NCI-H446 (cell line): Measurements from ENCODE around the gene DDX52.
"Not testable (repeated sequence)": the region's sequence is repeated elsewhere in the genome, so short reads cannot be mapped to it uniquely, and the experiment has no call there.

Experiments used
- DNase-seq, 2 experiments: peaks; one replicate each; lab custom pipeline; 2025; lab: John Stamatoyannopoulos, UW

The DDX52 gene

DNA sequence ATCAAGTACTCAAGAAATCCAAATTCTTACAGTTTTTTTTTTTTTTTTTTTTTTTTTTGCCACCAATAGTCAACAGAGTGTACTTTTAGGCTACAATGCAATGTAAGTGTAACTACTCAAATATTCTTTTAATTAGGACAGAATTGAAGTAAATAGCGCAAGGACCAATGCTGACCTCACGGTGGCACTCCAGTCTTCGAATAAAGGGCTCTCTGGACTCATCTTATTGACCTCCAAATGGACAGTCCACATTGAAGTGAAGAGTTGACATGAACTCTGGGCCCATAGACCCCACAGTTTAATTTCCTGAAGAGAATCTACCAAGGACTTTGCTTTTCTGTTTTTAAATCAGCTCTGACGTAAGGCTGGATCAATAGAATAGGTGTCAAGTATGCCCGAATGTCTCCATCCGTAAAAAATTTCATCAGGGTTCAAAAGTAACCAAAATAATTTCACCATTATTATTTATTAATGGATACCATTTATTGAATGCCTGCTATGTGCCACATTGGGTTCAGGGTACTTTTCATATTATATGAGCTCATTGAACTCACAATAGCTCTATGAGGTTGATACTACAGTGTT lies 7.3 kb upstream of the DDX52 start:
- DNase-seq, result no peak

DNA sequence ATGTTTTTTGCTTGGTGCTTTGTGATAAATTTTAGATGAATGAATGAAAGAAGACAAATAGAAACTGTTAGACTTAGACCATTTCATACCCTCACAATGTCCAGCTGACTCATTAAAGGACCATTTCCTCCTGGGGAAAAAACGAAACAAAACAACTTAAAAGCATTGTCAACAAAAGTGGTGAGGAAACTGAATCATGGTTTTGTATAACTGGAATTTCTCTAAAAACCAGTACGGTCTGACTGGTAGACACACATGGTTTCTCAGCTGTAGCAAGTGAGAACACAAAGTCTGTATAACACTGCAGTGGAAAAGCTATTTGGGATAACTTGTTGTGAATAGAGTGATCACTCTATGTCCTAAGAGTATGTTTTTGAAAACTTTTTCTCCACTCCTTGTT lies 5.3 kb upstream of the DDX52 start:
- no peak for DNase-seq

DNA sequence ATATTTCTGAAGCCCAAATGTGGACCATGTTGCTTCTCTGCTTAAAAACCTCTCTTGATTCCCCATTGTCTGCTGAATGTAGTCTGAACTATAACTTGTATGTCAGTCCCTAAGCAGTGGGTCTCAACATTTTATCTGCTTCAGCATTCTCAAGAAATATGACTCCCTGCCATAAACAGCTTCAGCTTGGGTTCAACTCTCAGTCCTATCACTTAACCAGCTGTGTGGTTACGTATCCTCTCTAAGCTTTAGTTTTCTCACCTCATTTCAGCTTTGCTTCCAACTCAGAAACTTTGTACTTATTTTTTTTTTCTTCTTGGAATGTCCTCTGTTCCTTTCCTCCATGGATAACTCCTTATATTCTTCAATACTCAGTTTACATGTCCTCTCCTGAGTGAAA lies 4.6 kb upstream of the DDX52 start:
- no peak for DNase-seq

DNA sequence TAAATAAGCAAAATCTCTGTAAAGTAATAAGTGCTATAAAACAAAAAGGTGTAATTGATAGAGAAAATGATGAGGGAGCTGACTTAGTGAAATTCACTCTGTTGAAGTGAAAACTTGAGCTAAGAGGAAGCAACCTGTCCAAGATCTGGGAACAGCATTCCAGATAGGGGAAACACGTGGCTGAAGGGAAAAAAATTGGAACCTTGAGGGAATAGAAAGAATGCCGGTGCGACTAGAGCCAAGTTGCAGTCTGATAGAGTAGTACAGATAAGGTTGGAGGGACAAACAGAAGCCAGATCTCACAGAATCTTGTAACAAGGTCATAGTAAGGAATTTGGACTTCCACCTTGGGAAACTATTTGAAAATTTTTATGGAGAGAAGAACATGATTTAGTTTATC lies 623 bp upstream of the DDX52 start:
- no peak for DNase-seq

DNA sequence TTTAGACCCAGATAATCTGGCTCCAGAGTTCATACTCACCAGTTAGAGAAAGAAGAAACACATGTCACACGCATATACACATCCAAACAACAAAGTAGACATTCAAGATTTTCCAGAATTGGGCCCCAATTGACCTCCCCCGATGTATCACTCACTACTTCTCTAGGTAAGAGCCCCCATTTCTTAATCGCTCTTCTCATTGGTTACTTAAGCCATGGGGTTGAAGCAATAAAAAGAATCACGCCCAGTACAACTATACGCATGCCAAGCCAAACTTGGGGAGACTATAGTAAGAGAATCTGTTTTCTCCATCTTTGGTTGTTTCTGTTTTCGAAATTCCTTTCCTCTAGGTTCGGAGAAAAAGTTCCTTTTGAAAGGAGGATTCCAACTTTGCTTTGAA lies 565 bp downstream of the DDX52 start:
- DNase-seq, result no peak

DNA sequence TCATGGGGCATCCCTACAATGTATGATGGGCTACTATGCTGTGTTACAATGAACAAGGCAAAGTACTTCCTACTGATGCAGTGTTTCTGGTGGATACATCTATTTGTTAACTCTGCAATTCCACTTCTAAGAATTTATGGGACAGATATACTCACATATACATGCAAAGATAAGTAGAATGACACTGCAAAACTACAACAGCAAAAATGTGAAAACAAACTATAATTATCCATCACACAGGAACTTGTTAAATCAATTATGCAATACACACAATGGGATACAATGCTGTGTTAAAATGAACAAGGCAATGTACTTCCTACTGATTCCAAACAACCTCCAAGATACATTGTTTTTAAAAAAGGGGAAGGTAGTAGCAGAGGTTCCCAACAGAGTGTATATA lies 3.2 kb downstream of the DDX52 start:
- no peak for DNase-seq

DNA sequence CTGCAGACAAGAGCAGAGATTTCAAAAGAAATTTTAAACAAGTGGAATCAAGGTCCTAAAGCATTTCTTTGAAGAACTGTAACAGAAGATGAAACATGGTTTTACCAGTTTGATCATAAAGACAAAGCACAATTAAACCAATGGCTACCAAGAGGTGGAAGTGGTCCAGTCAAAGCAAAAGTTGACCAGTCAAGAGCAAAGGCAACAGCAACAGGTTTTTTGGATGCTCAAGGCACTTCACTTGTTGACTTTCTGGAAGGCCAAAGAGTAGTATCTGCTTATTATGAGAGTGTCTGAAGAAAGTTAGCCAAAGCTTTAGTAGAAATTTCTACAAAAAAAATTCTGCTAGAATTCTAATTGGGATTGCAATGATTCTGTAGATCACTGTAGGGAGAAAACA lies 5.3 kb downstream of the DDX52 start:
- DNase-seq, result no peak

DNA sequence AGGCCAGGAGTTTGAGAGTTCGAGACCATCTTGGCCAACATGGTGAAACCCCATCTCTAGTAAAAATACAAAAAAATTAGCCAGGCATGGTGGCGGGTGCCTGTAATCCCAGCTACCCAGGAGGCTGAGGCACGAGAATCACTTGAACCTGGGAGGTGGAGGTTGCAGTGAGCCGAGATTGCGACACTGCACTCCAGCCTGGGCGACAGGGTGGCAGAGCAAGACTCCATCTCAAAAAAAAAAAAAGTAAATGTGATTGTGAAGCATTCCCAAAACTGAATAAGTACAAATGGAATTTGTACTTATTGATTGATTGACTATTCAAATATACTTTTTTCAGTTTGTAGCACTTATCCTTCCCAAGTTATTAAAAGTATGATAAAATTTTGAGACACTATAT lies 26.8 kb downstream of the DDX52 start:
- not testable (repeated sequence) for DNase-seq

DNA sequence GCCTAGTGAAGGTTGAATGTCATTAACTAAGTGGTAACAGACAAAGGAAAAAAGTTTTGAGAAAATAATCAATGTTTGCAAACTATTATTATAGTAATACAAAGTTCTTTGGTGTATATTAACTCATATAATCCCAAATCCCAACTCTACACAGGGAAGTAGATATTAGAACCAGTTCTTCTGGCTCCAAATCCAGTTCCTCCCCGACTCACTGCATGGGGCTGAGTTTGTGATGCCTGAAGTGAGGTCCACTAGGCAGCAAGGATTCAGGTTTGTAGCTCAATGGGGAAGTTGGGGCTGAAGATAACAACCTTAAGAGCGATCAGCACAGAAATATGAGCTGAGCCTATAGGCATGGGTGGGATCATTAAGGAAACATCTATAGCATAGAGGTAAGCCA lies 28.4 kb downstream of the DDX52 start:
- DNase-seq, result no peak

DNA sequence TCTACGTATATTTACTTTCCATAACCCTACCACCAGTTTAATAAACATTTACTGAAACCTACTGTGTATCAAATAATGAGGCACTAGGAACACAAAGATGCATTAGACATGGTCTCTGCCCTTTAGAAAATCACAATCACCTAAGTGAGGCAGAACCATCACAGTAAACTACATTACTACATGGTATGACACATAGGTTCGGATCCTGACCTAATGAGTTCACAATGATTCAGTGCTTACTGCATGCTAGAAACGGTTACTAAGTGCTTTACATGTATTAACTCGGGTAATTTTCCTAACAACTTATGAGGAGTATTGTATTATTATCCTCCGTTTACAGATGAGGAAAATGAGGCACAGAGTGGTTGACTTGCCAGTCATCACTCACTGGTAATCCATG lies 28.9 kb downstream of the DDX52 start:
- DNase-seq, result no peak

DNA sequence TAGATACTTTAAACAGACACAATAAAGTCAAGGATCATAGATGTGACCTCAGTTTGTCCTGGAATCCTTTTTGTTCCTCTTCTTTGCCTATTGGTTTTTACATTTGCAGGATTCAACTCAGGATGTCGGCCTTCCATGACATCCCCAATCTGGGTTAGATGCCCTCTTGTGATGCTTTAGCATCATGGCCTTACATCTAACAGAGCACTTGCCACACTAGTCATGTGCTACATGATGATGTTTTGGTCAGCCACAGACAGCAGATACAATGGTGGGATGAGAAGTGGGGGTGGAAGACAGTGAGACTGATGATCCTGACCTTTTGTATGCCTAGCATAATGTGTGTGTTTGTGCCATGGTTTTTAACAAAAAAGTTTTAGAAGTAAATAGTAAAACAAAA lies 32.3 kb downstream of the DDX52 start:
- no peak for DNase-seq

- not testable (repeated sequence) for DNase-seq
Observed at GRCh38 chr17:37610041-37610420, 33.2 kb downstream of the DDX52 start.

DNA sequence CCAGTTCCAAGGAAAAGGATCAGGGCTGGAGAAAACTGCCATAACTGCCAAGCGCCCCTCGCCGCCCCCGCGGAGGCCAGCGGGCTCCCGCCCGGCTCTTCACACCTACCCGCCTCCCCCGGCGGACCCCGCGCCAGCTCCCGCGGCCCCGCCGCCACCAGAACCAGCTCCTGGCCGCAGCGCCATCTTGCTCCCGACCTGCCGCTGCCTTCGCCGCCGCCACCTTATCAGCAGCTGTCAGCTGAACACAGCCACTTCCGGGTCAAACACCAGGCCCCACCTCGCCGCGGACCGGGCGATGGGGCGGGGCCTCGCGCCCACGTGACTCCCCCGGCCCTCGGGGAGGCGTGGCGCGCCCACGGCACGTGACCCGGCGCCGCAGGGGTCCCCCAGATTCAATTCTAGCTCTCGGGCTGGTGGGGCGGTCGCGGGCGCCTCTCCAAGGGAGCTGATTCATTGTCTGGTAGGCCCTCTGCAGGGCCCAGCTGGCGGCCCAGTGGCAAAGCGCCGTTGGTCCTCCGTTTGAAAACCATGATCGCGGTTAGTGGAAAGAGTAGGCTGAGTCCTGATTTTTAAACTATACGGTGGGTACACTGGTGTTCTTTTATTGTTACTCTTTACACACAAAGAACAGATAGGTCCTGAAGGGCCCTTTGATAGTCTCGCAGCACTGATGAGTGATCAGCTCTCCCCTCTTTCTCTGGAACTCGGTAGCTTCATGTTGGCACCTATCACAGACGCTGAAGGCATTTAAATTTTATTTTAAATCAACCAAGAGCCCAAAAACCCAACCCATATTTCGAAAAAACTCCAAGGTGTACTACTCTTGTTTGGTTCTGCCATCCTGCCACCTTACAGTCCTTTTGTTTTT lies 33.8 kb downstream of the DDX52 start, which contains the start of gene SYNRG:
Gene SYNRG, minus strand, starts transcription at position 249 of the 871 bp plus-strand sequence. Its CDS starts 63 bp downstream, at position 186.
- DNase-seq, result peak; percentile 93 to 98

GRCh38 chr17:37608351-37609169 lies 34.7 kb downstream of the DDX52 start:
- DNase-seq, result no peak

DNA sequence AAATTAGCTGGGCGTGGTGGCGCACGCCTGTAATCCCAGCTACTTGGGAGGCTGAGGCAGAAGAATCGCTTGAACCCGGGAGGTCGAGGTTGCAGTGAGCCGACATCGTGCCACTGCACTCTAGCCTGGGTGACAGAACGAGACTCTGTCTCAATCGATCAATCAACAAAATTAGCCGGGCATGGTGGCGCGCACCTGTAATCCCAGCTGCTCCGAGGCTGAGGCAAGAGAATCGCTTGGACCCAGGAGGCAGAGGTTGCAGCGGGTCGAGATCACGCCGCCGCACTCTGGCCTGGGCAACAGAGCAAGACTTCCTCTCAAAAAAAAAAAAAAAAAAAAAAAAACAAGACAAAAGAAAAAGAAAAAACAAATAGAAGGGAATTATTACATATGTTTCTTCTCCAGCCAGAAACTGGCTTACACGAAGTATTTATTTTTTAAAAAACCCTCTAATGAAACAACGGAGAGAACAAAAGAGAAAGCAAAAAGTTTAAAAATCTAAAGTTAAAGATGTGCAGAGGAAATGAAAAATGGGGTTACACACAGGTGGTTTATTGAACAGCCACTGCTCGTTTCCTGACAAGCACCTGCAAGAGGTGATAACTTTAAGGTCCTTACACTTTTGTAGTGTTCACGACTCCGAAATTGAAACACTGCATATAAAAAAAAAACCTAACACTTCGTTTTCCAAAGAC lies 35.5 kb downstream of the DDX52 start:
- DNase-seq, result no peak

- DNase-seq, result no peak
Observed at GRCh38 chr17:37605813-37606505, 37.3 kb downstream of the DDX52 start.

DNA sequence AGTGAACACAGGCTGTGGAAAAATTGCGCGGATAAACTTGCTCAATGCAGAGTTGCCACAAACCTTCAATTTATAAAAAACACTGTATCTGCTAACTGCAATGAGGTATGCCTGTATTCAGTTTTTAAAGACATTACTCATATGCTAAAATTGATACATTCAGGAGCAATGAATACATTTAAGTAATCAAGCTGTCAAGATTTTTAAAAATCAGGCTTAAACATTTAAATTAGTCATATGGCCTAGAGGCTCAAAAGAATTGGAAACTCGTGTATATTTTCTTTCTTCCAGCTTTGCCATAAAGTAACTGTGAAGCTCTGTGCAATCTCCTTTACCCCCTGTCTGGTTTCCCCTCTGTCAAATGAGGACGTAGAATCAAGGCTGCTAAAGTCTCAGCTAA lies 38.2 kb downstream of the DDX52 start:
- DNase-seq, result no peak

DNA sequence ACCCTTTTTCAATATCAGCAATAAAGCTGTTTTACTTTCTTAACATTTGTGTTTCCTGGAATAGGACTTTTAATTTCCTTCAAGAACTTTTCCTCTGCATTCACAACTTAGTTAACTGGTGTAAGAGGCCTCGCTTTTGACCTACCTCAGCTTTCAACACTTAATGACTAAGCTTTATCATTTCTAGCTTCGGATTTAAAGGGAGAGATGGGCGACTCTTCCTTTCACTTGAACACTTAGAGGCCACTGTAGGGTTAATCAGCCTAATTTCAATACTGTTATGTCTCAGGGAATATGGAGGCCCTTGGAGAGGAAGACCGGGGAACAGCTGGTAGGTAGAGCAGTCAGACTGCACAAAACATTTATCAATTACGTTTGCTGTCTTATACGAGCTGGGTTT lies 38.7 kb downstream of the DDX52 start:
- DNase-seq, result no peak

- DNase-seq, result no peak
Observed at GRCh38 chr17:37598145-37598544, 45.1 kb downstream of the DDX52 start.

- DNase-seq, result no peak
Observed at GRCh38 chr17:37592291-37592690, 51.0 kb downstream of the DDX52 start.

DNA sequence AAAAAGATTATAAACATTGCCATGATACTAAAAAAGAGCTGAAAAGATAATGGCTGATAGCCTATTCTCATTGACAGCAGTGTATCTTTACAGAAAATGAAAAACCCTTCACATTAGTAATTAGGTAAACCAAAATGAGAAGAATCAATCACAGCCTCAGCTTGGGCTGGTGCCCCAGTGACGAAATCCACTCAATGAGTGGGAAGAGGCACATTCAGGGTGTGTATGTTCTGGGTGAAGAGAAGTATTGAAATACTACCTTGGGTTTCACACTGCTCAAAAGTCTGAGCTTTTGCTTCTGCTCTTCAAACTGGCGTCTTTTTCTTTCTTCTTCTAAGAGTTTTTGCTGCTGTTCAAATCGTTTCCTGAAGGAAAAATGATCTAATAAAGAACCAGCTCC lies 58.2 kb downstream of the DDX52 start:
- no peak for DNase-seq

- DNase-seq, result no peak
Observed at GRCh38 chr17:37576281-37576680, 67.0 kb downstream of the DDX52 start.
